Pancreas (tissue), 10 donors: ENCODE data around the gene CCDC77. TPM values are rescaled to one million over a fixed set of nuclear protein-coding genes. Genes with fewer than 3 reads are reported as not detected.

Experiments
- ATAC-seq, 4 donors: fragments of 200-7000 bp; cut with Tn5 transposase; one replicate each; pipeline versions ENCODE4 v1.8.0 to v1.9.1; 2020; ENCODE audit warnings: mild to moderate bottlenecking in 4 of 4, moderate library complexity in 4 of 4
- DNase-seq, 6 donors: peaks; one replicate each; pipeline ENCODE4 v3.0.0-alpha.2; 2020
- FAIRE-seq: peaks from 2 replicates; lab custom pipeline; 2012; peaks lifted over from hg19 to GRCh38; lab: Jason Lieb, UNC
- H3K27ac ChIP-seq, 4 donors: fragments of 200-600 bp; sonication (generic); 1 replicate in 3 of 4; 2 replicates in 1 of 4; pipeline versions ENCODE4 v1.5.0 to v1.8.0; 2020
- H3K27me3 ChIP-seq, 4 donors: fragments of 200-600 bp; one replicate each; pipeline ENCODE4 v1.8.0; 2021
- H3K36me3 ChIP-seq, 3 donors: fragments of 200-600 bp; sonication (generic) in 1 of 3; one replicate each; pipeline versions ENCODE4 v1.5.0 to v1.8.0; 2020 to 2021
- H3K4me1 ChIP-seq, 3 donors: fragments of 200-600 bp; one replicate each; pipeline ENCODE4 v1.8.0; 2021
- H3K4me3 ChIP-seq, 4 donors: fragments of 200-600 bp; sonication (generic) in 2 of 4; one replicate each; pipeline versions ENCODE4 v1.5.0 to v1.8.0; 2020 to 2021
- H3K9me3 ChIP-seq, 4 donors: fragments of 200-600 bp; one replicate each; pipeline ENCODE4 v1.8.0; 2021
- CTCF ChIP-seq, 4 donors: fragments of 200-600 bp; sonication (generic) in 3 of 4; IDR thresholded peaks; one replicate each; pipeline versions ENCODE4 v1.5.0 to v1.8.0; 2021; ENCODE audit warnings: antibody characterized with exemption in 4 of 4
- WGBS, 2 donors: extraction: QIAGEN DNeasy Blood & Tissue Kit; methylation state at CpG; one replicate each; pipeline ENCODE4 v1.1.7; 2013; 5-methylcytosine and 5-hydroxymethylcytosine counted together
- intact Hi-C, 3 donors: fragments of 100-400 bp; cut with DNase I; formaldehyde crosslinking; loops; one replicate each; pipeline versions ENCODE4 v1.11.1 to v1.14.2; 2022
- polyA plus RNA-seq, 2 donors: library from polyadenylated mRNA; stranded (reverse); fragments of 200-250 nt; gene quantifications; one replicate each; pipeline ENCODE4 v1.2.3, GENCODE V29; 2013
- total RNA-seq, 6 donors: library from RNA; stranded (reverse); fragmentation: NEBNext Ultra II Directional in 4 of 6; extraction: Animal tissue kit (Norgen Biotek cat#: 25700) in 4 of 6; gene quantifications; one replicate each; pipeline versions ENCODE4 v1.2.1 to v1.2.4, GENCODE V29; 2021 to 2023
- donor health status: healthy with polysubstance abuse.
- donor health status: DM: no; HTN: no; CAD: no; lungs with moderate emphysema.
- donor health status: DM: no; HTN: no; CAD: no.
- donor health status: control.
- donor health status: control.
- donor health status: Bipolar disorder and iron deficiency.
- donor health status: DM: yes; HTN: yes; CAD: no.
- donor health status: DM: no; HTN: no; CAD: no.
- donor health status: DM: no; HTN: no; CAD: no.
- donor health status: DM: yes; HTN: yes; CAD: no.

CCDC77 gene
- total and polyA plus RNA-seq, 8 donors = 1.9 to 4.2 (median 2.8) TPM

GRCh38 chr12:457676-458075, 56.2 kb downstream of the CCDC77 start:
- H3K27me3 ChIP-seq = no peaks in the 10 kb centered on the region
- FAIRE-seq = no peak
- intact Hi-C loops = loop anchor here in 1 of 3 donors (5.0 kb wide), 1 partner anchor 85 kb away; no protein-coding TSS in a partner anchor

GRCh38 chr12:459050-459429, 57.6 kb downstream of the CCDC77 start:
- ATAC-seq (no peak), DNase-seq (no peak), FAIRE-seq (no peak)
- H3K4me3 ChIP-seq = peak overlapping the region in 3 of 4 donors; percentile 55 to 68 (median 61)
- peak overlapping the region in 1 of 4 donors; percentile 53 for H3K27ac ChIP-seq
- 35 to 43% methylated on average over 5 of the region's 5 CpGs for WGBS, 2 donors
- H3K9me3 ChIP-seq = no peaks in the 10 kb centered on the region
- no peaks in the 10 kb centered on the region for H3K36me3 ChIP-seq
- TF ChIP-seq CTCF (IDR thresholded peaks at IDR 0.05) = no peak
- intact Hi-C loops = loop anchor here in 1 of 3 donors (5.0 kb wide), 1 partner anchor 83 kb away; no protein-coding TSS in a partner anchor
- peaks cover 0 to 4% (median 0%) of the 10 kb centered on the region in 3 donors for H3K4me1 ChIP-seq
- no peaks in the 10 kb centered on the region for H3K27me3 ChIP-seq

More at GRCh38 chr12:457676-458075, 56.2 kb downstream of the CCDC77 start:
- no peak for TF ChIP-seq CTCF (IDR thresholded peaks at IDR 0.05)
- Histone ChIP-seq H3K27ac (no peak overlapping the region), H3K36me3 (no peaks in the 10 kb centered on the region), H3K4me3 (no peak overlapping the region), H3K4me1 (peaks cover 0 to 4% (median 0%) of the 10 kb centered on the region in 3 donors), H3K9me3 (no peaks in the 10 kb centered on the region)
- no peak for DNase-seq
- ATAC-seq = no peak
- 91 to 94% methylated on average over 4 of the region's 4 CpGs for WGBS, 2 donors

GRCh38 chr12:459430-460258, 58.2 kb downstream of the CCDC77 start, which contains the start of gene B4GALNT3:
B4GALNT3 (plus strand) TSS chr12:459939; CDS start chr12:460377, 438 bp downstream.
- peaks cover 0 to 4% (median 0%) of the 10 kb centered on the region in 3 donors for H3K4me1 ChIP-seq
- FAIRE-seq (no peak), DNase-seq (peak; percentile 62 to 87 (median 74)), ATAC-seq (peak; percentile 89 to 91 (median 90))
- no peaks in the 10 kb centered on the region for H3K36me3 ChIP-seq
- TF ChIP-seq CTCF (IDR thresholded peaks at IDR 0.05) = no peak
- no peaks in the 10 kb centered on the region for H3K9me3 ChIP-seq
- no peaks in the 10 kb centered on the region for H3K27me3 ChIP-seq
- whole genome bisulfite sequencing, 2 donors = 3 to 6% methylated on average over 40 to 82 of the region's 82 CpGs
- peak within 1 kb of the TSS; percentile 35 to 68 (median 58) for H3K4me3 ChIP-seq
- H3K27ac ChIP-seq = peak within 1 kb of the TSS in 1 of 4 donors; percentile 53
- intact Hi-C loops = loop anchor here in 1 of 3 donors (5.0 kb wide), 1 partner anchor 83 kb away; no protein-coding TSS in a partner anchor

- no peak for TF ChIP-seq CTCF (IDR thresholded peaks at IDR 0.05)
- ATAC-seq (peak; percentile 7 to 42 (median 22)), DNase-seq (peak; percentile 24 to 86 (median 45)), FAIRE-seq (no peak)
- peak overlapping the region; percentile 35 to 68 (median 58) for H3K4me3 ChIP-seq
- WGBS, 2 donors = 9 to 12% methylated on average over 83 to 109 of the region's 109 CpGs
- intact Hi-C loops = no loop called here
- no peaks in the 10 kb centered on the region for H3K36me3 ChIP-seq
- no peaks in the 10 kb centered on the region for H3K27me3 ChIP-seq
- H3K9me3 ChIP-seq = no peaks in the 10 kb centered on the region
- no peak overlapping the region for H3K27ac ChIP-seq
- H3K4me1 ChIP-seq = peaks cover 0 to 9% (median 0%) of the 10 kb centered on the region in 3 donors
Measured at GRCh38 chr12:460261-461230, 59.1 kb downstream of the CCDC77 start.
